ENCODE results near the gene RHOT2. TPM values are rescaled to one million over a fixed set of nuclear protein-coding genes. Genes with fewer than 3 reads are reported as not detected.

Gene RHOT2
- total RNA-seq, 3 donors from 2014 or later, result 124 to 138 (median 127) TPM

DNA sequence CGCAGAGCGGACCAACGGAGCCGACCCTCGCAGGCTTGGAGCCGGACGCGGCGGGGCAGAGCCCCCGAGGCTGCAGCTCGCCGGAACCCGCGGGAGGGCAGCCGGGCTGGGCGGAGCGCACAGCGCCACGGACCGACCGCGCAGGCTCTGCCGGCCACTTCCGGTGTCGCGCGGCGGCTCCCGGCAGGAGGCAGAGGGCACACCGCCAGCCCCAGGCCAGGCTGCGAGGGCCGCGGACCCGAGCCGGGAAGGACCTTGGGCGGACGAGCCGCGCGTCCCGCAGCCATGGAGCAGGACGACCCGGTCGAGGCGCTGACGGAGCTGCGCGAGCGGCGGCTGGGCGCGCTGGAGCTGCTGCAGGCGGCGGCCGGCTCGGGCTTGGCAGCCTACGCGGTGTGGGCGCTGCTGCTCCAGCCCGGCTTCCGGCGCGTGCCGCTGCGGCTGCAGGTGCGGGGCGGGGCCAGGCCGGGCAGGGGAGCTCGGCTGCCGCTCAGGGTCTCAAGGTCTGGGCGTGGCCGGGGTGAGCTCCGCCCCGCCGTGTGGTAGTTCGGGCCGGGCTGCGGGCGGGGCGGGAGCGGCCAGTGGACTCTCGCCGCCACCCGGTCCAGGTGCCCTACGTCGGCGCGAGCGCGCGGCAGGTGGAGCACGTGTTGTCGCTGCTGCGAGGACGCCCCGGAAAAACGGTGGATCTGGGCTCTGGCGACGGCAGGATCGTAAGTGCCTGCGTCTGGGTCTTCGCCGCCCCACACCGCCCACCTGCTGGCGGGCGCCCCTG is 53.2 kb downstream of the RHOT2 start, which contains the start of gene ANTKMT:
Gene ANTKMT, plus strand, starts transcription at position 157 of the 775 bp plus-strand sequence. Its CDS starts 129 bp downstream, at position 286.
- intact Hi-C loops (cut with DNase I, micrococcal nuclease), result no loop called here
- no peaks in the 10 kb centered on the region for H3K36me3 ChIP-seq (ENCODE audit: low read depth)
- H3K9me3 ChIP-seq, result no peaks in the 10 kb centered on the region
- ATAC-seq, result peak; percentile 85
- H3K4me3 ChIP-seq, result peak within 1 kb of the TSS; percentile 41
- peak; percentile 88 to 93 (median 92) for DNase-seq
- TF ChIP-seq CTCF (IDR thresholded peaks at IDR 0.05), result no peak
- H3K4me1 ChIP-seq (ENCODE audit: low read depth), result peaks cover 44% of the 10 kb centered on the region

DNA sequence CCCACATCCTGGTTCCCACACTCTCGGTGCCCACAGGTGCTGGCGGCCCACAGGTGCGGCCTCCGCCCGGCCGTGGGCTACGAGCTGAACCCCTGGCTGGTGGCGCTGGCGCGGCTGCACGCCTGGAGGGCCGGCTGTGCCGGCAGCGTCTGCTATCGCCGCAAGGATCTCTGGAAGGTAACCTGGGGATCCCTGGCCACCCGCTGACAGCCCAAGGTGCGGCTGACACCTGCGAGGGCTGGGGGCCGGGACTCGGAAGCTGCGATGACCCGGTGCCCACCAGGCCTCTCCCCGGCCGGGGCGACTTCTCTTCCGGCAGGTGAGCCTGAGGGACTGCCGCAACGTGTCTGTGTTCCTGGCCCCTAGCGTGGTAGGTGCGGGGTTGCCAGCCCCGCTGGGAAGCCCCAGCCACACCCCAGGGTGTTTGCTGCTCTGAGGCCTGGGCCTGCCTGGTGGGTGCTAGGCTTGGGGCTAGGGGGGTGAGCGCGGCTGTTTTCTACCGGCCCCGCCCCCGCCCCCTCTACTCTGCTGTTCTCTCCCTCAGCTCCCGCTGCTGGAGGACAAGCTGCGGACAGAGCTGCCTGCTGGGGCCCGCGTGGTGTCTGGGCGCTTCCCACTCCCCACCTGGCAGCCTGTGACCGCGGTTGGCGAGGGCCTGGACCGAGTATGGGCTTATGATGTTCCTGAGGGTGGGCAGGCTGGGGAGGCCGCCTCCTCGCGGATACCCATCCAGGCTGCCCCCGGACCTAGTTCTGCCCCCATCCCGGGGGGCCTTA is 54.0 kb downstream of the RHOT2 start:
- H3K9me3 ChIP-seq, result no peaks in the 10 kb centered on the region
- no peak overlapping the region for H3K4me3 ChIP-seq
- peaks cover 44% of the 10 kb centered on the region for H3K4me1 ChIP-seq (ENCODE audit: low read depth)
- no peak for TF ChIP-seq CTCF (IDR thresholded peaks at IDR 0.05)
- ATAC-seq (no peak), DNase-seq (peak in 1 of 3 donors; percentile 68)
- no peaks in the 10 kb centered on the region for H3K36me3 ChIP-seq (ENCODE audit: low read depth)
- intact Hi-C loops (cut with DNase I, micrococcal nuclease), result no loop called here

DNA sequence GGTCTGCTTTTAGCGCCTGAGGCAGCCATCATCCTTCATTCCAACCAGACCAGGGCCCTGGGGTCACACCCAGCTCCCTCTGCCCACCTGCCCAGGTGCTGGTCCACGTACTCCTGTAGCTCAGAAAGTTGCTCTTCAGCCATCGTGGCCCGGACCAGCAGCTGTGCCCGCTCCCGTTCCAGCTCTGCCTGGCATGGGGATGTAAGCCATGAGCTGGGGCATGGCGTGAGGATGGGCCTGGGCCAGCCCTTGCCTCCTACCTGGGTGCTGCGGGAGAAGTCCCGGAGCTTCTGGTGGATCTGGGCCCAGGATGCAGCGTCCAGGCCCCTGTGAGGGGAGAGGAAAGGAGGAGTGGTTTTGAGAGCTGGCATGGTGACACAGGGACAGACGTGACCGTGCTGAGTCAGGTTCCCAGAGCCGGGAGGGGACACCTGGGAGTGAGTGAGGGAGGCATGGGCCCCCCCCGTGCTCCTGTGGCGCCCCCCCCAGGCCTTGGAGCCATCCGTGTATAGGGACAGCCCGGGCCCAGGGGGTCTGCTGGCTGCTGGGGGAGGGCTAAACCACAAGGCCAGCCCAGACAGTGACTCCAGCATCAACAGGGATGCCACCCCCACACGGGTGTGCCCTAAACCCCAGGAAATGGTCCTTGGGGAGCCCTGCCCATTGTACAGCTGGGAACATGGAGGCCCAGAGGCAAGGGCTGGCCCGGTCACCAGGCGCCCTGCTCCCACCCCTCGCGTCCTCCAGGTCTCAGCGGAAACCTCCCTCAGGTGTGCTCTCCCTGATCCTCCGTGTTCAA is 55.1 kb downstream of the RHOT2 start:
- no peak overlapping the region for H3K4me3 ChIP-seq
- no peak for TF ChIP-seq CTCF (IDR thresholded peaks at IDR 0.05)
- DNase-seq (no peak), ATAC-seq (no peak)
- no peaks in the 10 kb centered on the region for H3K36me3 ChIP-seq (ENCODE audit: low read depth)
- intact Hi-C loops (cut with DNase I, micrococcal nuclease), result no loop called here
- H3K9me3 ChIP-seq, result no peaks in the 10 kb centered on the region
- H3K4me1 ChIP-seq (ENCODE audit: low read depth), result peaks cover 49% of the 10 kb centered on the region

- no peak for TF ChIP-seq CTCF (IDR thresholded peaks at IDR 0.05)
- no peak overlapping the region for H3K4me3 ChIP-seq
- no peaks in the 10 kb centered on the region for H3K9me3 ChIP-seq
- no peak for DNase-seq
- peaks cover 47% of the 10 kb centered on the region for H3K4me1 ChIP-seq (ENCODE audit: low read depth)
- intact Hi-C loops (cut with DNase I, micrococcal nuclease), result no loop called here
- no peaks in the 10 kb centered on the region for H3K36me3 ChIP-seq (ENCODE audit: low read depth)
- no peak for ATAC-seq
These were observed 55.8 kb downstream of the RHOT2 start for GRCh38 chr16:723695-724094.

Other genes starting within 250 kb of the RHOT2 start
- gene RAB11FIP3, start 242.5 kb upstream of the RHOT2 start, total RNA-seq, result 10 to 100 TPM; 22.3 to 45.6 (median 30.7) TPM
- gene CAPN15, start 140.4 kb upstream of the RHOT2 start, total RNA-seq, result 100 to 1,000 TPM in 2 of 3 donors, 10 to 100 TPM in 1; 73.5 to 110 (median 109) TPM
- not detected for gene PRR35, start 107.7 kb upstream of the RHOT2 start, total RNA-seq
- gene NHLRC4, start 101.1 kb upstream of the RHOT2 start, total RNA-seq, result under 1 TPM; 0.26 to 0.82 (median 0.36) TPM
- 10 to 100 TPM; 37.8 to 39.6 (median 38.4) TPM for gene PIGQ, start 98.2 kb upstream of the RHOT2 start, total RNA-seq
- 10 to 100 TPM; 31.2 to 51.0 (median 40.1) TPM for gene RAB40C, start 78.1 kb upstream of the RHOT2 start, total RNA-seq
- gene WFIKKN1, start 37.1 kb upstream of the RHOT2 start, total RNA-seq, result 1 to 10 TPM; 1.1 to 2.2 (median 1.6) TPM
- 10 to 100 TPM; 40.3 to 52.4 (median 50.0) TPM for gene METTL26, start 31.8 kb upstream of the RHOT2 start, total RNA-seq
- gene MCRIP2, start 26.3 kb upstream of the RHOT2 start, total RNA-seq, result 100 to 1,000 TPM in 2 of 3 donors, 10 to 100 TPM in 1; 76.3 to 116 (median 100) TPM
- 10 to 100 TPM; 35.0 to 54.9 (median 50.2) TPM for gene WDR90, start 18.8 kb upstream of the RHOT2 start, total RNA-seq
- gene RHBDL1, start 7.5 kb downstream of the RHOT2 start, total RNA-seq, result 1 to 10 TPM; 2.8 to 3.4 (median 3.0) TPM
- 100 to 1,000 TPM in 2 of 3 donors, 10 to 100 TPM in 1; 77.8 to 119 (median 108) TPM for gene STUB1, start 12.3 kb downstream of the RHOT2 start, total RNA-seq
- 10 to 100 TPM; 39.5 to 60.5 (median 46.9) TPM for gene JMJD8, start 16.2 kb downstream of the RHOT2 start, total RNA-seq
- gene WDR24, start 22.3 kb downstream of the RHOT2 start, total RNA-seq, result 10 to 100 TPM in 2 of 3 donors, 1 to 10 TPM in 1; 9.2 to 13.4 (median 10.5) TPM
- gene FBXL16, start 37.7 kb downstream of the RHOT2 start, total RNA-seq, result 1 to 10 TPM; 1.3 to 2.2 (median 2.1) TPM
- 10 to 100 TPM; 15.8 to 34.5 (median 22.0) TPM for gene METRN, start 47.0 kb downstream of the RHOT2 start, total RNA-seq
- 10 to 100 TPM; 36.2 to 39.9 (median 39.8) TPM for gene ANTKMT, start 53.0 kb downstream of the RHOT2 start, total RNA-seq
- under 1 TPM; 0.47 to 0.96 (median 0.80) TPM for gene CCDC78, start 58.3 kb downstream of the RHOT2 start, total RNA-seq
- 1 to 10 TPM; 1.9 to 6.6 (median 3.5) TPM for gene HAGHL, start 59.0 kb downstream of the RHOT2 start, total RNA-seq
- 10 to 100 TPM; 37.7 to 48.7 (median 47.6) TPM for gene CIAO3, start 72.9 kb downstream of the RHOT2 start, total RNA-seq
- gene MSLN, start 92.6 kb downstream of the RHOT2 start, total RNA-seq, result 1 to 10 TPM; 3.4 to 7.0 (median 4.7) TPM
- 10 to 100 TPM; 19.8 to 20.0 (median 19.8) TPM for gene RPUSD1, start 120.2 kb downstream of the RHOT2 start, total RNA-seq
- gene CHTF18, start 120.5 kb downstream of the RHOT2 start, total RNA-seq, result 10 to 100 TPM; 11.9 to 32.4 (median 12.3) TPM
- gene GNG13, start 132.6 kb downstream of the RHOT2 start, total RNA-seq, result 1 to 10 TPM in 1 of 3 donors, under 1 TPM in 1, not detected in 1; 0.31 to 1.0 TPM